HG03103 (cell line): ENCODE measurements around the gene MRPS31.
"Not testable (repeated sequence)": the region's sequence is repeated elsewhere in the genome, so short reads cannot be mapped to it uniquely, and the experiment has no call there.

Source experiments
- ATAC-seq: cut with Tn5 transposase; IDR thresholded peaks from one replicate; pipeline ENCODE4 v1.9.1; 2021; ENCODE audit warnings: low read depth; ENCODE audit not compliant: unreplicated experiment

The MRPS31 gene

GRCh38 chr13:40790154-40790616, 19.2 kb upstream of the MRPS31 start:
- no peak for ATAC-seq

GRCh38 chr13:40789275-40790153, 18.5 kb upstream of the MRPS31 start, which contains the start of gene SLC25A15:
SLC25A15 (plus strand) TSS chr13:40789611; CDS start chr13:40793227, 3,616 bp downstream.
- peak; percentile 72 for ATAC-seq

GRCh38 chr13:40788540-40789274, 17.7 kb upstream of the MRPS31 start:
- not testable (repeated sequence) for ATAC-seq

- ATAC-seq: no peak
These were observed 16.1 kb upstream of the MRPS31 start for GRCh38 chr13:40787062-40787461.

- ATAC-seq: no peak
These were observed 15.6 kb upstream of the MRPS31 start for GRCh38 chr13:40786568-40786996.

GRCh38 chr13:40784540-40784939, 13.6 kb upstream of the MRPS31 start:
- no peak for ATAC-seq

- ATAC-seq: not testable (repeated sequence)
These were observed 12.0 kb upstream of the MRPS31 start for GRCh38 chr13:40782971-40783370.

- no peak for ATAC-seq
These were observed 10.7 kb upstream of the MRPS31 start for GRCh38 chr13:40781717-40782116.

- ATAC-seq: no peak
These were observed 9.9 kb upstream of the MRPS31 start for GRCh38 chr13:40780822-40781401.

- ATAC-seq: no peak
These were observed 8.9 kb upstream of the MRPS31 start for GRCh38 chr13:40779796-40780285.

GRCh38 chr13:40779049-40779448, 8.1 kb upstream of the MRPS31 start:
- ATAC-seq: no peak

- no peak for ATAC-seq
These were observed 6.8 kb upstream of the MRPS31 start for GRCh38 chr13:40777809-40778175.

- peak; percentile 79 for ATAC-seq
These were observed 6.3 kb upstream of the MRPS31 start for GRCh38 chr13:40777166-40777808.

GRCh38 chr13:40776681-40777165, 5.7 kb upstream of the MRPS31 start:
- ATAC-seq: peak; percentile 30

GRCh38 chr13:40776232-40776631, 5.2 kb upstream of the MRPS31 start:
- no peak for ATAC-seq

- ATAC-seq: no peak
These were observed 3.7 kb upstream of the MRPS31 start for GRCh38 chr13:40774672-40775071.

- ATAC-seq: no peak
These were observed 1.9 kb upstream of the MRPS31 start for GRCh38 chr13:40772765-40773473.

- no peak for ATAC-seq
These were observed 419 bp downstream of the MRPS31 start for GRCh38 chr13:40770609-40770933.

- ATAC-seq: no peak
These were observed 1.0 kb downstream of the MRPS31 start for GRCh38 chr13:40769970-40770369.

- no peak for ATAC-seq
These were observed 5.4 kb downstream of the MRPS31 start for GRCh38 chr13:40765602-40766001.
